Fibroblast of skin of left quadriceps (primary cell): Measurements from ENCODE around the gene ZBTB11.
"Not testable (repeated sequence)": the region's sequence is repeated elsewhere in the genome, so short reads cannot be mapped to it uniquely, and the experiment has no call there.

Source experiments
- DNase-seq, 2 experiments: peaks; one replicate each; pipeline ENCODE4 v3.0.0-alpha.2; 2013; ENCODE audit warnings: low read depth in 2 of 2

ZBTB11 gene

DNA sequence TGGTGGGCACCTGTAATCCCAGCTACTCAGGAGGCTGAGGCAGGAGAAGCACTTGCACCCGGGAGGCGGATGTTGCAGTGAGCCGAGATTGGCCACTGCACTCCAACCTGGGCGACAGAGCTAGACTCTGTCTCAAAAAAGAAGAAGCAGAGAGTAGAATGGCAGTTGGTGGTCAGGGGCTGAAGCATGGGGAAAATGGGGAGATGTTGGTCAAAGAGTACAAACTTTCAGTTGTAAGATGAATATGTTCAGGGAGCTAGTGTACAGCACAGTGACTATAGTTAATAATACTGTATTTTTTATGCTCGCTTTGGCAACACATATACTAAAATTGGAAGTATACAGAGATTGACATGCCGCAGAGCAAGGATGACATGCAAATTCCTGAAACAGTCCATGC, 61.4 kb downstream of the ZBTB11 start:
- no peak for DNase-seq

DNA sequence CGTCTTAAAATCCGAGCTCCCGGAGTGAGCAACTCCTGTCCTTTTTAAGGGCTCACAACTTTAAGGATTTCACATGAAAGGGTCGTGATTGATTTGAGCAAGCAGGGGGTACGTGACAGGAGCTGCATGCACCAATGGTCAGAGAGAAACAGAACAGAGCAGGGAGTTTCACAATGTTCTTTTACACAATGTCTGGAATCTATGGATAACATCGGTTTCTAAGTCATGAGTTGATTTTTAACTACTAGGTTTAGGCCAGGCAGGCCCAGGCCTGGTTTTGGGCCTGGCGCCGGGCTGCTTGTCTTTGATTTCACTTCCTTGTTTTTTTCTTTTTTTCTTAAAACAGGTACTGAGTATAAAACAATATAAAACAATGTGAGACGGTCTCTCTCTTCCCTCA, 63.9 kb downstream of the ZBTB11 start:
- DNase-seq = not testable (repeated sequence)

GRCh38 chr3:101611023-101611422, 65.9 kb downstream of the ZBTB11 start:
- no peak for DNase-seq

DNA sequence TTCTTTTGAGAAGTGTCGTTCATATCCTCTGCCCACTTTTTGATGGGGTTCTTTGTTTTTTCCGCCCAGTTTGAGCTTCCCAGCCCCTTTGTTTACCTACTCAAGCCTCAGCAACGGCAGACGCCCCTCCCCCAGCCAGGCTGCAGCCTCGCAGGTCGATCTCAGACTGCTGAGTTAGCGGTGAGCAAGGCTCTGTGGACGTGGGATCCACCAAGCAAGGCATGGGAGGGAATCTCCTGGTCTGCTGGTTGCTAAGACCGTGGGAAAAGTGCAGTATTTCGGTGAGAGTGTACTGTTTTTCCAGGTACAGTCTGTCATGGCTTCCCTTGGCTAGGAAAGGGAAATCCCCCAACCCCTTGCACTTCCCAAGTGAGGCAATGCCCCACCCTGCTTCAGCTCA, 71.5 kb downstream of the ZBTB11 start:
- DNase-seq = not testable (repeated sequence)

DNA sequence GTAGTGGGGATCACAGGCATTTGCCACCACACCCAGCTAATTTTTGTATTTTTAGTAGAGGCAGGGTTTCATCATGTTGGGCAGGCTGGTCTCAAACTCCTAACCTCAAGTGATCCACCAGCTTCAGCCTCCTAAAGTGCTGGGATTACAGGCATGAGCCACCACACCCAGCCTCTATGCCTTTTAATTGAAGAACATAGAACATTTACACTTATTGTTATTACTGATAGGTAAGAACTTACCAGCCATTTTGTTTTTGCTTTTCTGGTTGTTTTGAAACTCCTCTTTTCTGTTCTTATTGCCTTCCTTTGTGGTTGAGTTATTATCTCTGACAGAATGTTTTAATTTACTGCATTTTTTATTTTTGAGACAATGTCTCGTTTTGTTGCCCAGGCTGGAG, 73.7 kb downstream of the ZBTB11 start:
- no peak for DNase-seq

DNA sequence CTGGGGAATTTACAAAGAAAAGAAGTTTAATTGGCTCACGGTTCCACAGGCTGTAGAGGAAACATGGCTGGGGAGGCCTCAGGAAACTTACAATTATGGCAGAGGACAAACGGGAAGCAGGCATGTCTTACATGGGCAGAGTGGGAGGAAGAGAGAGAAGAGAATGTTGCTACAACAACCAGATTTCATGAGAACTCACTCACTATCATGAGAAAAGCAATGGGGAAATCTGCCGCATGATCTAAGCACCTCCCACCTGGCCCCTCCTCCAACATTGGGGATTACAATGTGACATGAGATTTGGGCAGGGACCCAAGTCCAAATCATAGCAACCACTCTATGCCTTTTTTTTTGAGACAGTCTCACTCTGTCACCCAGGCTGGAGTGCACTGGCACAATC, 74.2 kb downstream of the ZBTB11 start:
- DNase-seq = no peak
